ENCODE results near the gene FANCC. TPM values are rescaled to one million over a fixed set of nuclear protein-coding genes. Genes with fewer than 3 reads are reported as not detected.

FANCC gene
- total RNA-seq, 2 experiments from 2014 or later = 12.9 to 14.8 TPM

DNA sequence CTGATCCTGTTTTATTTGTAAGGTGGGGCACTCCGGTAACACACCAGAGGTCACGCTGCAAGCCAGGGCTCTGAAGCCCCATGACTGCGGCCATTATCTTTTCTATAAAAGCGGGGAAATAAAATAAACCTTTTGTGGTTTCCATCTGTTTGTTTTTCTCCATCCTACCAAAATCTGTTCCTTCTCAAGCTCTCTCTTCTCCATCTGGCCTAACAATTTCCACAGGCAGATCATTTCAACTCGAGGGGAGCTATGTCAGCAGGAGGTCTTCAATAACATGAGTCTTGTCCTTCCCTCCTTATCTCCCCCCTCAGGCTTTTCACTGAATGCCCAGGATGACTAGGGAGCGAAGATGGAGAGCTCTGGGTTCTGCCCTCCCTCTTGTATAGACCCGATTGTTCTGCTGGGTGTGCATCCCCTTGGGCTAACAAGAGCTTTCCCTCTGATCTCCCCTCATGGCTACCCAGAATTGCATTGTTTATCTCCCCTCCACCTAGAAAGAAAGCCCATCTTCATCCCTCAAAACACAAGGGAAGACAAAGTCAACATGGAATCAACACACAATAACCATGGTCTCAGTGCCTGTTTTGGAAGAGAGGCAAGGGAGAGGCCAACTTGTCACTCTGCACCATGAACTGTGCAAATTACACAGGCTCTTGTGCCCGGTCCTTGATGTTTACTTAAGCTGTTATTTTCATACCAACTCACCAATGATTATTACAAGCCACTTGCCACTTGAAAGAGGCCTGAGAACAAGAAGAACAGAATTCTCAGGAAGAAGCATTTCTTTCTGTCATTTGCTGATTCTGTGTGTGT lies 187.8 kb downstream of the FANCC start:
- no peak for DNase-seq
- POLR2A ChIA-PET = no interaction called here
- Mint-ChIP-seq H3K27me3 (no peaks in the 10 kb centered on the region), H3K36me3 (peaks cover 1% of the 10 kb centered on the region), H3K9me3 (no peaks in the 10 kb centered on the region), H3K4me1 (peaks cover 1% of the 10 kb centered on the region), H3K27ac (no peak overlapping the region), H3K4me3 (no peak overlapping the region)
- ATAC-seq (ENCODE audit: low read depth) = no peak

- Mint-ChIP-seq H3K4me3 (no peak overlapping the region), H3K36me3 (peaks cover 1% of the 10 kb centered on the region), H3K4me1 (peaks cover 1% of the 10 kb centered on the region), H3K27ac (no peak overlapping the region), H3K9me3 (no peaks in the 10 kb centered on the region), H3K27me3 (no peaks in the 10 kb centered on the region)
- POLR2A ChIA-PET = no interaction called here
- ATAC-seq (ENCODE audit: low read depth) (no peak), DNase-seq (no peak)
These were observed 189.4 kb downstream of the FANCC start for GRCh38 chr9:95128177-95128524.

DNA sequence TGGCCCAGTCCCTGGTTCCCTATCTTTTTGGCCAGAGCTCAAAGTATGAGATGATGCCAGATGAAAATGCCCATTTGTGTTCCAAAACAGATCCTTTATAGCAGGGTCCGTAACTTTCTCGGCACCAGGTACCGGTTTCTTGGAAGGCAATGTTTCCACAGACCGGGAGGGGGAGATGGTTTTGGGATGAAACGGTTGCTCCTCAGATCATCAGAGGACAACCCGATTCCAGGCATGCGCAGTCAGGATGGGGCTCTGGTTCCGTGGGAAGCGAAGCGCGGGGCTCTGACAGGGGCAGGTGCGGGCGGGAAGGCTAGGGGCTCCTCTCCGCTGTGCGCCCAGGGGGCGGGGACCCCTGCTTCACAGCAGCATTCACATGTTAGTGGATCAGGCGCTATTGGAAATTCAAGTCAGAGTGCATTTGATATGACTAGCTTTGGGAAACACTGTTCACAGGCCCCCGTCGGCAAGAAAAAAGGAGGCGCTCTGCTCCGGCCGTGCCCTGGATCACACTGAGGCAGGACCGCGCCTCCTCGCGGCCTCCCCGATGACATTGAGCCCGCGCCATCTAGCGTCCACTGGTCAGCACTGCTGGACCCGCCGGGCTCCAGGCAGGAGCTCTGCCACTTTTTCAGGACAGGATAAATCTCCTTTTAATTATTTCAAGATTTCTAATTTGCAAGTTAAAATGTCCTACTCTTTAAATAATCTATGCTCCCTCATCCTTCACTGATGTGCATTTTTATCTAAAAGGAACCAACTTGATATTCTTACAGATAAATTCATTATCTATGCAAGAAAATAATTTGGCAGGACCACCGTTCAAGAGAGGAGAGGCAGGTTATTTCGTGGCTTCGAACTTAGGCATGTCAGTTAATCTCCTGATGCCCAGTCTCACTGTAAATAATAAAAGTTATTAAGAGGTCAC lies 190.0 kb downstream of the FANCC start:
- H3K27ac Mint-ChIP-seq = no peak overlapping the region
- H3K27me3 Mint-ChIP-seq = no peaks in the 10 kb centered on the region
- peaks cover 1% of the 10 kb centered on the region for H3K4me1 Mint-ChIP-seq
- H3K36me3 Mint-ChIP-seq = peaks cover 1% of the 10 kb centered on the region
- POLR2A ChIA-PET = no interaction called here
- H3K9me3 Mint-ChIP-seq = no peaks in the 10 kb centered on the region
- DNase-seq (peak; percentile 79), ATAC-seq (ENCODE audit: low read depth) (peak; percentile 90)
- no peak overlapping the region for H3K4me3 Mint-ChIP-seq

DNA sequence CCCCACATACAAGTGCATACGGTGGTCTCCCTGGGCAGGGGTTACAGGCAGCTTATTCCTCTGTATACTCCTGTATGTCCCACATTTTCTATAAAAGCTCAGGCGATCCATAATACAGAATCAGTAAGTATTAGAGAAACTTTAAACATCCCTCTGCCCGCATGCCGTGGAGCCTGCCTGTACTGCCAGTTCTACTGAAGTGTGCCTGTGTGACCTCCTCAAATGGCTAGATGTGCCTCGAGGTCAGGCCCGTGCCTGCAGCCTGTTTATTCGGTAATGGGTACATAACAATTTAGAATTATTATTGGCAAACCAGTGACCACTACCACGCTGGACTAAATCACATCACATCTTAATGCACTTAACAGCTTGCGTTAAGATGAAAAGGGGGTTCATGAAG lies 190.8 kb downstream of the FANCC start:
- POLR2A ChIA-PET = no interaction called here
- H3K9me3 Mint-ChIP-seq = no peaks in the 10 kb centered on the region
- H3K27ac Mint-ChIP-seq = no peak overlapping the region
- H3K4me3 Mint-ChIP-seq = no peak overlapping the region
- H3K36me3 Mint-ChIP-seq = peaks cover 1% of the 10 kb centered on the region
- H3K27me3 Mint-ChIP-seq = no peaks in the 10 kb centered on the region
- DNase-seq (no peak), ATAC-seq (ENCODE audit: low read depth) (no peak)
- H3K4me1 Mint-ChIP-seq = peaks cover 1% of the 10 kb centered on the region

DNA sequence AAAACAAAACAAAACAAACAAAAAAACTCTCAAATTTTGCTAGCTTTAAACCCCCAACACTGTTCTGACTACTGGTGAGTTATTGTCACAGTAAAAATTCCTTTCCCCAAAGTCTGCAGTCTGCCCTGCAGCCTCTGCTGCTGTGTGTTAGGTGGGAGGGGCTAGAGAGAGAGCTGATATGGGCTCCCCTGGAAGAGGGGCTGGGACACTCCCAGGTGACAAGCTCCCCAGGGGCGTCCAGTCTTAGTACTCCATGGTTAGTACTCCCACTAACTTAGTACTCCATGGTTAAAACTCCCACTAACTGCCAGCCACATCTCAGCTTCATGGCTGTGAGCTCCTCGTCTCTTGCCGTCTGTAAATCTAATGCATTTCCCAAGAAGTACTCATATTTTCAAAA lies 191.9 kb downstream of the FANCC start:
- H3K27me3 Mint-ChIP-seq = no peaks in the 10 kb centered on the region
- H3K36me3 Mint-ChIP-seq = peaks cover 1% of the 10 kb centered on the region
- peaks cover 1% of the 10 kb centered on the region for H3K4me1 Mint-ChIP-seq
- H3K27ac Mint-ChIP-seq = no peak overlapping the region
- H3K9me3 Mint-ChIP-seq = no peaks in the 10 kb centered on the region
- ATAC-seq (ENCODE audit: low read depth) (no peak), DNase-seq (no peak)
- POLR2A ChIA-PET = no interaction called here
- H3K4me3 Mint-ChIP-seq = no peak overlapping the region

GRCh38 chr9:95124582-95125367 lies 192.7 kb downstream of the FANCC start:
- Mint-ChIP-seq H3K4me1 (peaks cover 1% of the 10 kb centered on the region), H3K36me3 (no peaks in the 10 kb centered on the region), H3K27ac (no peak overlapping the region), H3K4me3 (no peak overlapping the region), H3K9me3 (no peaks in the 10 kb centered on the region), H3K27me3 (no peaks in the 10 kb centered on the region)
- POLR2A ChIA-PET = no interaction called here
- ATAC-seq (ENCODE audit: low read depth) (no peak), DNase-seq (no peak)

- Mint-ChIP-seq H3K4me3 (no peak overlapping the region), H3K36me3 (no peaks in the 10 kb centered on the region), H3K4me1 (no peaks in the 10 kb centered on the region), H3K27me3 (no peaks in the 10 kb centered on the region), H3K9me3 (no peaks in the 10 kb centered on the region), H3K27ac (no peak overlapping the region)
- DNase-seq = no peak
- POLR2A ChIA-PET = no interaction called here
- no peak for ATAC-seq (ENCODE audit: low read depth)
These were observed 196.6 kb downstream of the FANCC start for GRCh38 chr9:95120781-95121370.

DNA sequence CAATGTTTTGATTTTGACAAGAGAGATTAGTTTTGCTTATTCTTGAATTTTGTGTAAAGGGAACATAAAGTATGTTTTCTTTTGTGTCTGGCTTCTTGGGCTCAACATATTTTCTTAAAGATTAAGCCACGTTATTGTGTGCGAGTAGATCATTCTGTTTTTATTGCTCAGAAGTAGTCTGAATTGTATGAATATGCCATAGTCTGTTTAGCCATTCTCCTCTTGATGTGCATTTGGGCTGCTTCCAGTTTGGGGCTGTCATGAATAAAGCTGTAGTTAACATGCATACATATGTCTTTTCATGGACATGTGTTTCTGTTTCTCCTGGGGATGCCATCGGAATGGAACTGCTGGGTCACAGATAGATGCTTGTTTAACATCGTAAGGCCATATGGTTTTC lies 198.9 kb downstream of the FANCC start:
- H3K27ac Mint-ChIP-seq = no peak overlapping the region
- no peak overlapping the region for H3K4me3 Mint-ChIP-seq
- POLR2A ChIA-PET = no interaction called here
- H3K27me3 Mint-ChIP-seq = no peaks in the 10 kb centered on the region
- H3K36me3 Mint-ChIP-seq = no peaks in the 10 kb centered on the region
- ATAC-seq (ENCODE audit: low read depth) (no peak), DNase-seq (no peak)
- H3K9me3 Mint-ChIP-seq = no peaks in the 10 kb centered on the region
- H3K4me1 Mint-ChIP-seq = no peaks in the 10 kb centered on the region

DNA sequence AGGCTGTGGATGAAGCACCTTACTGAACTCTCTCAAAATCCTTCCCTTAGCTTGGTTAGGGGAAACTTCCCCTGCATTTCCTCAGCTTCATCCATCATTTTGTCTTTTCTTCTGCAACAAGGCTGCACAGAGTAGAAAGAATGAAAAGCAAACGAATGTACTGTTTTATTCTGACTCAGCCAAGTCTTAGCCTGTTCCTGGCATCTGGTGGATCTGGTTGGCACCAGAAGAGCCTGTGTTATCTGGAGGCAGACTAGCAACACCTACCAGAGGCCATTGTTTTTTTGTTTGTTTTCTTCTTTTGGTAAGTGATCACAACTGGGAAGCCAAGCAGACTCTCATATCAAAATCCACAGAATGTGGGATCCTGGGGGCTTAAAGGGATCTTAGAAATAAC lies 200.7 kb downstream of the FANCC start:
- POLR2A ChIA-PET = no interaction called here

GRCh38 chr9:95116002-95116807 lies 201.3 kb downstream of the FANCC start:
- no peaks in the 10 kb centered on the region for H3K36me3 Mint-ChIP-seq
- H3K9me3 Mint-ChIP-seq = no peaks in the 10 kb centered on the region
- no peak overlapping the region for H3K27ac Mint-ChIP-seq
- DNase-seq (no peak), ATAC-seq (ENCODE audit: low read depth) (no peak)
- H3K27me3 Mint-ChIP-seq = no peaks in the 10 kb centered on the region
- POLR2A ChIA-PET = no interaction called here
- no peaks in the 10 kb centered on the region for H3K4me1 Mint-ChIP-seq
- H3K4me3 Mint-ChIP-seq = no peak overlapping the region

More for the DNA sequence above, 200.7 kb downstream of the FANCC start:
- Mint-ChIP-seq H3K36me3 (no peaks in the 10 kb centered on the region), H3K27me3 (no peaks in the 10 kb centered on the region), H3K4me3 (no peak overlapping the region), H3K4me1 (no peaks in the 10 kb centered on the region), H3K27ac (no peak overlapping the region), H3K9me3 (no peaks in the 10 kb centered on the region)
- DNase-seq (no peak), ATAC-seq (ENCODE audit: low read depth) (no peak)

- no peak for ATAC-seq (ENCODE audit: low read depth)
- Mint-ChIP-seq H3K9me3 (no peaks in the 10 kb centered on the region), H3K4me3 (no peak overlapping the region), H3K4me1 (no peaks in the 10 kb centered on the region), H3K27me3 (no peaks in the 10 kb centered on the region), H3K27ac (no peak overlapping the region), H3K36me3 (no peaks in the 10 kb centered on the region)
- POLR2A ChIA-PET = no interaction called here
- DNase-seq = no peak
These were observed 202.4 kb downstream of the FANCC start for GRCh38 chr9:95115104-95115503.

GRCh38 chr9:95112436-95113280 lies 204.9 kb downstream of the FANCC start:
- Mint-ChIP-seq H3K27me3 (no peaks in the 10 kb centered on the region), H3K4me1 (no peaks in the 10 kb centered on the region), H3K4me3 (no peak overlapping the region), H3K36me3 (no peaks in the 10 kb centered on the region), H3K9me3 (no peaks in the 10 kb centered on the region), H3K27ac (no peak overlapping the region)
- POLR2A ChIA-PET = no interaction called here
- DNase-seq = no peak
- no peak for ATAC-seq (ENCODE audit: low read depth)
